AG10803 (cell line): ENCODE data around the gene PKP4.

Source experiments
- DNase-seq: peaks from one replicate; pipeline ENCODE4 v3.0.0; 2010; ENCODE audit warnings: low read depth
- H3K4me3 ChIP-seq: 2 replicates; pipeline ENCODE4 v1.5.1; 2011; ENCODE audit warnings: mild to moderate bottlenecking, low read length, control low read depth
- TF ChIP-seq, protein P1 (sequence below): conservative IDR thresholded peaks from 2 replicates; pipeline ENCODE4 v1.5.1; 2011; ENCODE audit warnings: mild to moderate bottlenecking, low read length, control low read depth, inconsistent platforms

PKP4 gene

DNA sequence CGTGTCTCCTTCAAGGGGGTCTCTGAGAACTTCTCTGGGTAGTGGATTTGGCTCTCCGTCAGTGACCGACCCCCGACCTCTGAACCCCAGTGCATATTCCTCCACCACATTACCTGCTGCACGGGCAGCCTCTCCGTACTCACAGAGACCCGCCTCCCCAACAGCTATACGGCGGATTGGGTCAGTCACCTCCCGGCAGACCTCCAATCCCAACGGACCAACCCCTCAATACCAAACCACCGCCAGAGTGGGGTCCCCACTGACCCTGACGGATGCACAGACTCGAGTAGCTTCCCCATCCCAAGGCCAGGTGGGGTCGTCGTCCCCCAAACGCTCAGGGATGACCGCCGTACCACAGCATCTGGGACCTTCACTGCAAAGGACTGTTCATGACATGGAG is 168.2 kb downstream of the PKP4 start:
- TF ChIP-seq, protein P1, sequence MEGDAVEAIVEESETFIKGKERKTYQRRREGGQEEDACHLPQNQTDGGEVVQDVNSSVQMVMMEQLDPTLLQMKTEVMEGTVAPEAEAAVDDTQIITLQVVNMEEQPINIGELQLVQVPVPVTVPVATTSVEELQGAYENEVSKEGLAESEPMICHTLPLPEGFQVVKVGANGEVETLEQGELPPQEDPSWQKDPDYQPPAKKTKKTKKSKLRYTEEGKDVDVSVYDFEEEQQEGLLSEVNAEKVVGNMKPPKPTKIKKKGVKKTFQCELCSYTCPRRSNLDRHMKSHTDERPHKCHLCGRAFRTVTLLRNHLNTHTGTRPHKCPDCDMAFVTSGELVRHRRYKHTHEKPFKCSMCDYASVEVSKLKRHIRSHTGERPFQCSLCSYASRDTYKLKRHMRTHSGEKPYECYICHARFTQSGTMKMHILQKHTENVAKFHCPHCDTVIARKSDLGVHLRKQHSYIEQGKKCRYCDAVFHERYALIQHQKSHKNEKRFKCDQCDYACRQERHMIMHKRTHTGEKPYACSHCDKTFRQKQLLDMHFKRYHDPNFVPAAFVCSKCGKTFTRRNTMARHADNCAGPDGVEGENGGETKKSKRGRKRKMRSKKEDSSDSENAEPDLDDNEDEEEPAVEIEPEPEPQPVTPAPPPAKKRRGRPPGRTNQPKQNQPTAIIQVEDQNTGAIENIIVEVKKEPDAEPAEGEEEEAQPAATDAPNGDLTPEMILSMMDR, result no peak
- no peak overlapping the region for H3K4me3 ChIP-seq
- no peak for DNase-seq

DNA sequence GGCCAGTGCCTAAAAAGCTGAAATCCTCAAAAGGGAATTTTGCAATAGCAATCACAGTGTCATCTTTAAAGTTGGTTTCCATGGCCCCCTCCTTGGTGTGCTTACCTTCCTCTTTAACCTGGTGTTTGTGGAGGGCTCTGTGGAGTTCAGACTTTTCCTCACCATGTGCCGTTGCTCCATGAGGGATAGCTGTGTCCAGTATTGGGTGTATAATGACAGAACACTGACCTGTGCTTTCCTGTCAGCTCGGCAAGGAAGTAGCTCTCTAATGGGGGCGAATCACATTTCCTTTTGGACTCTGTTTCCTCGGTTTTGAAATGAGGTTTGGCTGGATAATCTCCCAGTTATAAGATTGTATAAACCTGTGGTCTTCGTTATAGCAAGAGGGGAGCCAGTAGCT is 172.4 kb downstream of the PKP4 start:
- DNase-seq, result no peak
- H3K4me3 ChIP-seq, result no peak overlapping the region
- TF ChIP-seq, protein P1, result no peak

DNA sequence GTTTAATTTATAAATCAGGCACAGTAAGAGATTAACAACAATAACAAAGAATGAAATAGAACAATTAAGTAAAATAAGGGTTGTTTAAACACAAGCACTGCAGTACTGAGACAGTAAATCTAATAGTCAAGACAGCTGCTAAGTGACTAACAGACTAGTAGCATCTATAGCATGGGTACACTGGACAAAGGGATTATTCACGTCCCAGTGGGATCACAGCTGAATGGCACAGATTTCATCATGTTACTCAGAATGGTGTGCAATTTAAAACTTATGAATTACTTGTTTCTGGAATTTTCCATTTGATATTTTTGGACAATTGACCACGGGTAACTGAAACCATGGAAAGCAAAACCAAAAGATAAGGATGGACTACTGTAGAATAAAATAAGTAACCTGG is 176.5 kb downstream of the PKP4 start:
- TF ChIP-seq, protein P1, result no peak
- DNase-seq, result no peak
- H3K4me3 ChIP-seq, result no peak overlapping the region

DNA sequence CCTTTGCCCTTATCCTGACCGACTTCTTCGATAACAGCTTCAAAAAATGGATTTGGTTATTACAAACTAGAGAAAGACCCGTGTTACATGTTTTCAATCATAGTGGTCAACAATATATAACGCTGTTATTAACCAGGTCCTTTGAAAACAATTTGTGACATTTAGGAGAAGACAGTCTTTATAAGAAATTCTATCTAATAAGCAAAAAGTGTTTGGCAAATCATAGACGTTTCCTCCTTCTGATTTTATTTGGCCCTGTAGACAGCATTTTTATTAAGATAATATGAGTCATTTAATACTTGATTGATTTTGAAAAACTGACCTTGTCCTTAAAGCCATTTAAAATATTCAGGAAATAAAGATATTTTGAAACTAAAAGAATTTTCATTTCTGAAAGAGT is 177.9 kb downstream of the PKP4 start:
- H3K4me3 ChIP-seq, result no peak overlapping the region
- TF ChIP-seq, protein P1, result no peak
- DNase-seq, result no peak

DNA sequence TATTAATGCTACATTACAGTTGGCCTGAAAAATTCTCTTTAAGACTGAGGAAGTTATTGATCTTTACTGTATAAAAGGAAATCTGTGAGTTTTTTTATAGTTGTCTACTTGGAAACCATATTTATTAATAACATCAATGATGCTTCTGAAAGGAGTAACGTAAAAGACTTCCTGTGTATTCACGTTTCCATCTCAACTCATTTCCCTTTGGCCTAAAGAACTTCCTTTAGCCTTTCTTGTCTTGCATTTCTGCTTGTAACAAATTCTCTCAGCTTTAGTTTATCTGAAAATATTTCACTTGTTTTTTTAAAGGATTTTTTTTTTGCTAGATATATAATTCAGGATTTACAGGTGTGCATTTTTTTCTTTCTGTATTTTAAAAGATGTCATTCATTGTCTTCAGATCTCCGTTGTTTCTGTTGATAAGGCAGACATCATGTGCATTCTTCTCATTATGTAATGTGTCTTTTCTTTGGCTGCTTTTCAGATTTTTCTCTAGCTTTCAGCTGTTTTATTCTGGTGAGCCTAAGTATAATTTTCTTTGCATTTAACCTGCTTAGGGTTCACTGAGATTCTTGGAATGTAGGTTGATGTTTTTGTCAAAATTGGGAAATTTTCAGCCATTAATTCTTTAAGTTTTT is 179.3 kb downstream of the PKP4 start:
- DNase-seq, result no peak
- TF ChIP-seq, protein P1, result no peak
- no peak overlapping the region for H3K4me3 ChIP-seq

DNA sequence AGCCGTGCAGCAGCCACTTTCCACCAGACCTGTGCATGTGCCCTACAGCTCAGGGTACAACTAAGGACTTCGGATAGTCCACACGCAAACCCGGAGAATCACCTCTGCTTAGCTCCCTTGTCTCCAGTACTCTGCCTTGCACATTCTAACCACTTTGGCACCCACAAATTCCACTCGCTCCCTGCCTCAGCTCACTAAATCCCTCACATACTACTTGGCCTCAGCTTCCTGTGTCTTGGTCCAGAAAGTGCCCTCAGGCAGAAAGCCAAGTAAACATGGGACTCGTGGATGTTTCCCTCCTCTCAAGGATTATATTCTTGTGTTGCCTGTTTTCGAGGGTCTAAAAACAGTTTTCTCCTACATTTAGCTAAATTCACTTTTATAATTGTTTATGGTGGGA is 180.6 kb downstream of the PKP4 start:
- TF ChIP-seq, protein P1, result no peak
- no peak for DNase-seq
- H3K4me3 ChIP-seq, result no peak overlapping the region

DNA sequence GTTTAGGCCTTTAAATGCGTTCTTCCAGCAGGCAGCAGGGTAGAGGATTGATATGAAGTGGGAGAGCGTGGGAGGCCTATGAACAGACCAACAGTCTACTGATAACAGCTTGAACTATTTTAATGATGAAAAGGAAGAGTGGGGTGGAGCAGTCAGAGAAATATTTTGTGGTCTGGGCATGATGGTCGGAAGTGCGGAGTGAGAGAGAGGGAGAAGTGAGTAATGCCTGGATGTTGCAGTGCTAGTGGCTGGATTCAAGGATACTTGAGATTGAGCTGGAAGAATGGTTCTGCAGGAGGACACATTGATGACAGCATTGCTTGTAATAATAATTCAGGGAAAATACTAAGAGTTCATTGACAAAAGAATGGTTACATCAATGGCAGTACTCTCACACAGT is 187.4 kb downstream of the PKP4 start:
- peak; percentile 69 for DNase-seq
- TF ChIP-seq, protein P1, result no peak
- no peak overlapping the region for H3K4me3 ChIP-seq
